Stomach smooth muscle (tissue), 2 donors: ENCODE results near the gene SEMA3F.

ENCODE experiments used
- H3K27ac ChIP-seq: one replicate; pipeline ENCODE4 v1.7.0; 2013; ENCODE audit warnings: mild to moderate bottlenecking, low read length, inconsistent platforms
- H3K27me3 ChIP-seq, 2 donors: one replicate each; pipeline ENCODE4 v1.7.0; 2013; ENCODE audit warnings: low read length in 2 of 2; ENCODE audit not compliant: insufficient read depth in 2 of 2, control insufficient read depth in 1 of 2
- H3K36me3 ChIP-seq, 2 donors: one replicate each; pipeline ENCODE4 v1.7.0; 2013; ENCODE audit warnings: low read length in 2 of 2; ENCODE audit not compliant: control insufficient read depth in 2 of 2, insufficient read depth in 2 of 2
- H3K4me1 ChIP-seq: one replicate; pipeline ENCODE4 v1.7.0; 2013; ENCODE audit warnings: low read length; ENCODE audit not compliant: control insufficient read depth, insufficient read depth
- H3K4me3 ChIP-seq, 2 donors: one replicate each; pipeline ENCODE4 v1.7.0; 2013; ENCODE audit warnings: low read length in 2 of 2
- H3K9ac ChIP-seq, 2 donors: one replicate each; pipeline ENCODE4 v1.7.0; 2013; ENCODE audit warnings: low read length in 2 of 2, mild to moderate bottlenecking in 1 of 2
- H3K9me3 ChIP-seq, 2 donors: one replicate each; pipeline ENCODE4 v1.7.0; 2013; ENCODE audit warnings: low read length in 2 of 2; ENCODE audit not compliant: control insufficient read depth in 2 of 2
- donor health status: healthy.
- donor health status: Pancreatic carcinoma.

Gene SEMA3F

DNA sequence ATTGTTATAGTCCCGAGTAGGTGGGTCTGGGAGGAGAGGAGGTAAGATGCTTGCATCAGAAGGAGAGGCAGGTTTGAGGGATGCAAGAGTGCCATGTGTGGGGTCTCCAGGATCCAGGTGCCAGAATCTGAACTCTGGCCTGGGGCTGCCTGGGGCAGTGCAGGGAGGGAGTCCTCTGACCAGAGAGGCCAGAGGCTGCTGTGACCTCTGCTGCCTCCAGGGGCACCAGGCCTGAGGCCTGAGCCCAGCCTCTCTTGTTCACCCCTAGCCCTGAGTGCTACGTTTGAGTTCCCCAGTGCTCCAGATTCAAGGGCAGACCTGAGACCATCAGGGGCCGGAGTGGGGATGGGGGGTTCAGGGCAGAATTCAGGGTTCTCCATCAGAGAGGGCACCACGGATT, 57.4 kb downstream of the SEMA3F start:
- no peak overlapping the region for H3K4me3 ChIP-seq
- no peaks in the 10 kb centered on the region for H3K9me3 ChIP-seq
- H3K4me1 ChIP-seq: no peaks in the 10 kb centered on the region
- no peaks in the 10 kb centered on the region for H3K27me3 ChIP-seq
- H3K27ac ChIP-seq: no peak overlapping the region
- H3K9ac ChIP-seq: no peak overlapping the region
- H3K36me3 ChIP-seq: no peaks in the 10 kb centered on the region

DNA sequence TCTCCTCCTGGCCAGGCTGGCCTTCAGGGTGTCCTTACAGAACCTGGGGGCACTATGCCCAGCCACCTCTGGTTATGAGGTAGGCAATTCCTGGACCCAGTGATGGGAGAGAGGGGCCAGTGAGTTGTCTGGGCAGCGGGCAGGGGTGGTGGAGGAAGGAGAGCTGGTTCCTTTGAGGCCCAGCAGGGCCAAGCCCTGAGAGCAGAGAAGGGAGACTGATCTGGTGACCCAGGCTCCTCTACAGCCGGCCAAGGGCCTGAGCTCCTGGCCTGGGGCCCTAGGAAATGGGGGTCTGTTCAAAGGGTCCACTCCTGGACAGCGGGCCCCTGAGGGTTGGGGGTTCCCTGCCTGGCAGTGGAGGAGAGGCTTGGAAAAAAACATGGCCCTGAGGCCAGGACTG, 57.8 kb downstream of the SEMA3F start:
- Histone ChIP-seq H3K36me3 (no peaks in the 10 kb centered on the region), H3K4me3 (no peak overlapping the region), H3K9ac (no peak overlapping the region), H3K9me3 (no peaks in the 10 kb centered on the region), H3K4me1 (no peaks in the 10 kb centered on the region), H3K27me3 (no peaks in the 10 kb centered on the region), H3K27ac (no peak overlapping the region)

DNA sequence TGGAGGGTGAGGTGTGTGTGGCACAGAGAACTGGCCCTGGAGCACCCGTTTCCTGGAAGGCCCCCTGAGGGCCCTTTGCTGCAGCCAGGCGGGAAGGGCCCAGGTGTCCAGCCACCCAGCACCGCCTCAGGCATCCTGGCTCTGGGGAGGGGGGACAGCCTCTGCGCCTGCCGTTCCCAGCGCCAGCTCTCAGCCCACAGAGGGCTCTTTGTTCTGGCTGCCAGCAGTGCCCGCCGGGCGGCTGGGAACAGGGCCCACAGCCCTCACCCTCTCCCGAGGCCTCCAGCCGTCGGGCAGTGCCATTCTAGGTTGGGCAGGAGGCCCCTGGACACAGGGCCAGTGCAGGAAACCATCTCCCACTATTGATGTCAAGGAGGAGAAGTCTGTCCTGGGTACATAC, 58.2 kb downstream of the SEMA3F start:
- Histone ChIP-seq H3K27me3 (no peaks in the 10 kb centered on the region), H3K27ac (no peak overlapping the region), H3K4me3 (no peak overlapping the region), H3K9ac (no peak overlapping the region), H3K9me3 (no peaks in the 10 kb centered on the region), H3K4me1 (no peaks in the 10 kb centered on the region), H3K36me3 (no peaks in the 10 kb centered on the region)

DNA sequence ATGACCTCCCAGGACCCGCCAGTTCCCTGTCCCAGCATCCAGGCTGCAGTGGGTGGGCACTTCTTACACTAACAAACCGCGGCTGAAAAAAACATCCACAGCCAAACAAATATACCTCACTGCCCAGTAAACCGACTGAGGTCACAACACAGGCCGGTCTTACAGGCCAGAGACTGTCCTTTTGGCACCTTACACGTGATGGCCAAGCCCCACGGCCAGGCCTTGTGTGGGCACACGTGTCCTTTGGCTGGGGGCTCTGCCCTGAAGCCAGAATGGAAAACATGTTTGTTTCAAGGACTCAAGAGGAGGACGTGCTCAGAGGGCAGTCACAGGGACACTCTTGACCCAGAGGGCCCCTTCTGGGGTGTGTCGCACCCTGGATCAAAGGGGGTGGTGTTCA, 59.7 kb downstream of the SEMA3F start:
- no peaks in the 10 kb centered on the region for H3K27me3 ChIP-seq
- H3K36me3 ChIP-seq: no peaks in the 10 kb centered on the region
- no peak overlapping the region for H3K9ac ChIP-seq
- H3K4me3 ChIP-seq: no peak overlapping the region
- H3K4me1 ChIP-seq: no peaks in the 10 kb centered on the region
- no peak overlapping the region for H3K27ac ChIP-seq
- no peaks in the 10 kb centered on the region for H3K9me3 ChIP-seq

DNA sequence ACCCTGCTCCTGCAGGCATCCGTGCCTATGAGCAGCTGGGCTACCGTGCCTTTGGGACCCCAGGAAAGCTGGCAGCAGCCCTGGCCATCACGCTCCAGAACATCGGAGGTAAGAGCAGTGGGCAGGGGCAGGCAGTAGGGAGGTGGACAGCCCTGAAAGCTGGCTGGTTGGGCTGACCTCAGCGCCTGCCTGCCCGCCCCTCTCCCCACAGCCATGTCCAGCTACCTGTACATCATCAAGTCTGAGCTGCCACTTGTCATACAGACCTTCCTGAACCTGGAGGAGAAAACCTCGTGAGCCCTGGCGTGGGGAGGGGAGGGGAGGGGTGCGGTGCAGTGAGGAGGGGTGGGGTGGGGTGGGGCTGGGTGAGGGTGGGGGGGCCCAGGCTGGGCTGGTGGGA, 60.4 kb downstream of the SEMA3F start:
- Histone ChIP-seq H3K36me3 (no peaks in the 10 kb centered on the region), H3K4me3 (no peak overlapping the region), H3K27ac (no peak overlapping the region), H3K9ac (no peak overlapping the region), H3K27me3 (no peaks in the 10 kb centered on the region), H3K9me3 (no peaks in the 10 kb centered on the region), H3K4me1 (no peaks in the 10 kb centered on the region)

DNA sequence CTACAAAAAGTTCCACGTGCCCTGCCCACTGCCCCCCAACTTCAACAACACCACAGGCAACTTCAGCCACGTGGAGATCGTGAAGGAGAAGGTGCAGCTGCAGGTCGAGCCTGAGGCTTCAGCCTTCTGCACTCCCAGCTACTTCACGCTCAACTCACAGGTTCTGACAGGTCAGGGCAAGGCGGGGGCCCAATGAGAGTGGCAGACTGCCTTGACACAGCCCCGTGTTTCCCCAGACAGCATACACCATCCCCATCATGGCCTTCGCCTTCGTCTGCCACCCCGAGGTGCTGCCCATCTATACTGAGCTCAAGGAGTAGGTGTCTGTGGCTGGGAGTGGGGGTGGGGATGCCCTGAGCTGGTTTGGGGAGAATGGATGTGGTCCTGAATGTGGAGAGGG, 62.6 kb downstream of the SEMA3F start:
- peaks cover 2 to 4% of the 10 kb centered on the region in 2 donors for H3K27me3 ChIP-seq
- H3K4me3 ChIP-seq: no peak overlapping the region
- H3K36me3 ChIP-seq: no peaks in the 10 kb centered on the region
- H3K9ac ChIP-seq: no peak overlapping the region
- no peaks in the 10 kb centered on the region for H3K9me3 ChIP-seq
- no peaks in the 10 kb centered on the region for H3K4me1 ChIP-seq
- H3K27ac ChIP-seq: no peak overlapping the region

DNA sequence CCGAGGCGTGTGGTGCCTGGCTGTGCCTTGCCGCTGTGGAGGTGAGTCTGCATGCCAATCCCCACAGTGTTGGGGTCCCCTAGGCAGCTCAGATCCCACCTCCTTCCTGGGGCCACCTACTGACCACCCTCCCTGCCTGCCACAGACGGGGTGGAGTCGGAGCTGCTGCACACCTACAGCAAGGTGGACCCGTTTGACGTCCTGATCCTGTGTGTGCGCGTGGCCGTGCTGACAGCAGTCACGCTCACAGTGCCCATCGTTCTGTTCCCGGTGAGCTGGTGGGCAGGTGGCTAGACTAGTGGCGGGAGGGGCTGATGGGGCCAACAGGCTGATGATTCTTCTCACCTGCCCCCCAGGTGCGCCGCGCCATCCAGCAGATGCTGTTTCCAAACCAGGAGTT, 63.3 kb downstream of the SEMA3F start:
- no peaks in the 10 kb centered on the region for H3K9me3 ChIP-seq
- H3K4me3 ChIP-seq: no peak overlapping the region
- no peak overlapping the region for H3K27ac ChIP-seq
- H3K9ac ChIP-seq: no peak overlapping the region
- peaks cover 2 to 4% of the 10 kb centered on the region in 2 donors for H3K27me3 ChIP-seq
- no peaks in the 10 kb centered on the region for H3K36me3 ChIP-seq
- H3K4me1 ChIP-seq: no peaks in the 10 kb centered on the region

DNA sequence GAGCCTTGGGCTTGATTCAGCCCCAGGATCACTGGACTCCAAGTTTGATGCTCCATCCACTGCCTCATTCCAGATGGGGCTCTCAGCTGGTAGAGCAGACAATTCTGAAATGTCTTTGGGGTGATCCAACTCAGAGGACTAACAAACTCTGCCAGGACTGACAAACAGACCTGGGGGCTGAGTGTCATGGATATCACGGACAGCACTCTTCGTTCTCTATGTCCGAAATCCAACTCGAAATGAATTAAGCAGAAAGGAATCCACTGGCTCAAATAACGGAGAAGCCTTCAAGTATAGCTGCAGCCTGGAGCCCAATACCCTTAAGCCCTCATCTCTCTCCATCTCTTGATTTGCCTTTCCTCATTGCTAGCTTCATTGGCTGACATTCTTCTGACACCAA, 64.2 kb downstream of the SEMA3F start:
- no peaks in the 10 kb centered on the region for H3K4me1 ChIP-seq
- no peaks in the 10 kb centered on the region for H3K36me3 ChIP-seq
- H3K9ac ChIP-seq: no peak overlapping the region
- peaks cover 2 to 4% of the 10 kb centered on the region in 2 donors for H3K27me3 ChIP-seq
- no peak overlapping the region for H3K27ac ChIP-seq
- H3K9me3 ChIP-seq: no peaks in the 10 kb centered on the region
- H3K4me3 ChIP-seq: no peak overlapping the region

DNA sequence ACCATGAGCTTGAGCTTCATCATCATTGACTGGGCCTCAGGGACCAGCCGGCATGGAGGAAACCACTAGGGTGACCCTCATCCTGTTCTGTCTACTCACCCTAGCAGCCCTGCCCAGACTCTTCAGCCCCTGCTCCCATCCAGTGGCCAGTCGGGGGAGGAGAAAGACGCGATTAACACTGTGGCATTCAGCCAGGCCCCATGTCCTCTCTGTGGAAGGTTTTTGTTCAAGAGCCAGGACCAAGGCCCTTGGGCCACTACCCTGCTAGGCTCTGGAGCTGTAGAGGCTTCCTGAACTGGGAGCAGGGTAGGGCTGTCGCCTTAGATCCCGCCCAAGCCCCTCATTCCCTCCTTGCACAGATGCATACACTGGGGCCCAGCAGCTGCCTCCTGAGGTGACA, 65.0 kb downstream of the SEMA3F start:
- no peaks in the 10 kb centered on the region for H3K4me1 ChIP-seq
- H3K36me3 ChIP-seq: no peaks in the 10 kb centered on the region
- no peaks in the 10 kb centered on the region for H3K9me3 ChIP-seq
- H3K27ac ChIP-seq: no peak overlapping the region
- H3K9ac ChIP-seq: no peak overlapping the region
- H3K27me3 ChIP-seq: peaks cover 2 to 4% of the 10 kb centered on the region in 2 donors
- H3K4me3 ChIP-seq: no peak overlapping the region

DNA sequence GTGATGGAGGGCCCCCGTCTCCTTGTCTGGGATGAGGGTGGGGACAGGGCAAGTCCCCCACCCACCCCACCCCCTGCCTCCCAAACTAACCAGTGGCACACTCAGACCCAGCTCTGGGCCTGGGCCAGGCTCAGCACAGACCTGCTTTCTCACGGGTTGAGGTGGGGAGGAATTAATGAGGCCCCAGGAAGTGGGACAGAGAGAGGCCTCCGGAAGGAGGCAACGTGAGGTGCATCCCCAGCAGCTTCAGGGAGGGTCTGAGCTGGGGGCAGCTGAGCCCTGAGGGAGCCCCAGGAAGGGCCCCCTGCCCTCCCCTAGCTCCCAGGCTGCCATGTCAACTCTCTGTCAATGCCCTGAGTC, 65.9 kb downstream of the SEMA3F start:
- no peak overlapping the region for H3K9ac ChIP-seq
- no peaks in the 10 kb centered on the region for H3K36me3 ChIP-seq
- peaks cover 2 to 4% of the 10 kb centered on the region in 2 donors for H3K27me3 ChIP-seq
- peaks cover 2% of the 10 kb centered on the region for H3K4me1 ChIP-seq
- H3K9me3 ChIP-seq: no peaks in the 10 kb centered on the region
- H3K4me3 ChIP-seq: no peak overlapping the region
- H3K27ac ChIP-seq: no peak overlapping the region

DNA sequence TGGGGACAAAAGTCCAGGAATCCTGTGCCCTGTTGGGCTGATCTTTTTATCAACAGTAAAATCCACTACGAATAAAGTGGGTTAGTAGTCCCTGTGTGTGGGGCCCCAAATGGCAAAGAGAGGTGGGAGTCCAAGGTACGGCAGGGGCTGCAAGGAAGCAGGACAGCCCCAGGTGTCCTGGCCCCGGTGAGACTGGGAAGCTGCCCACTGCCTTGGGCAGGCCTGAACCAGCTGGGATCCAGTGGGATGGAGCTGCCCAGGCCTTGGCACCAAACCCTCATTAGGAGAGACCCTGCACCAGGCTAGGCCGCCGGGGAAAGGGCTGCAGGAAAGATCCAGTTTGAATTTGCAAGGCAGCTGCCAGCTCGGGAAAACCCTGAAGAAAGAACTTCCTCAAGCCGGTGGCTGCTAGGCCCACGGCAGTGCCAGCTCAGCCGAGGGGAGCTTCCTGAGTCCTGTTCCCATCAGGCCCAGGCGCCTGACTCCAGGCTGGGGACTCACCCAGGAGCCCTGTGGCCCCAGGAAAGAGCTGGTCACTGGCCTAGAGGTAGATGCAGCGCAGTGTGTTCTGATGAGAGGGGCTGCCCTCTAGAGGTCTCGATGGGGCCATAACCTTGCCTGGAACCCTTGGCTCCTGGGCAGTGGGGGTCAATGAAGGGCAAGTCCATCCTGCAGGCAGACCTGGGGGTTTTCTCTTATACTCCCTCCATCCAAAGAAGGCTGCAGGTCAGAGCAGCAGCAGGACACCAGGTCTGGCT, 66.5 kb downstream of the SEMA3F start:
- H3K36me3 ChIP-seq: no peaks in the 10 kb centered on the region
- H3K4me3 ChIP-seq: no peak overlapping the region
- H3K4me1 ChIP-seq: peaks cover 6% of the 10 kb centered on the region
- no peaks in the 10 kb centered on the region for H3K9me3 ChIP-seq
- H3K27me3 ChIP-seq: peaks cover 2 to 4% of the 10 kb centered on the region in 2 donors
- no peak overlapping the region for H3K9ac ChIP-seq
- H3K27ac ChIP-seq: no peak overlapping the region
